Measurements from ENCODE around the gene AOAH. TPM values are rescaled to one million over a fixed set of nuclear protein-coding genes. Genes with fewer than 3 reads are reported as not detected.

The AOAH gene
- total RNA-seq, result 0.07 TPM in 1 of 2 replicates, not detected in the other

DNA sequence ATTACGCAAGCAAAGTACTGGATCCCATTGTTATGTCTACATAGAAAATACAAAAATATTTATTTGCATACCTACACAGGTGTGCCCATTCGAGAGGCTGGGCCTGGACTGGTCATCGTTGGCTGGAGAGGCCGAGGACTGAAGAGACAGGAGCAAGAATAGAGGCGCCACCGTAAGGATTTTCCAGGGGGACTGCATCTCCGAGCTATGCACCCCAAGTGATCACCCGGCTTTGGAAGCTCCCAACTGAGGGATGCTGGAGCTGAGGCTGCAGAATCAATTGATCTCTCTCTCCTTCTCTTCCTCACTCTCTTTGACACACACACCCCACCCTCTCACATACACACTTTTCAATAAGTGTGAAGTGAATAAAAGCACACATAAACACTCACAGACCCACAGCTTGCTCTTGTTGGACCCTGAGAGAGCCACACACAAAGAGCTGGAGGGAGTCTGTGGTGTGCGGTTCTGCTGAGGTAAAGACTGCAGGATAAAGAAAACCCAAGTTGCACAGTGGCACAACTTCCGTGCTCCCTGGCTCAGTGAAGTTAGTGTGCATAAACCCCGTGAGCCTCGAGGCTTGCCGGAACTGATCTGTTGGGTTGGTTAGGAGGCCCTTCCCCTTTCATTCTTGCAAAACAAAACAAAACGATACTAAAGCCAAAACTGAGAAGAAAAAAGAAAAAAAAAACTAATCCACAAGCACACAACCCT, at the start of gene AOAH:
Gene AOAH, minus strand, starts transcription at position 544 of the 714 bp plus-strand sequence. Its CDS starts 346 bp downstream, at position 198.

